ENCODE data around the gene PPP1R15B.

DNA sequence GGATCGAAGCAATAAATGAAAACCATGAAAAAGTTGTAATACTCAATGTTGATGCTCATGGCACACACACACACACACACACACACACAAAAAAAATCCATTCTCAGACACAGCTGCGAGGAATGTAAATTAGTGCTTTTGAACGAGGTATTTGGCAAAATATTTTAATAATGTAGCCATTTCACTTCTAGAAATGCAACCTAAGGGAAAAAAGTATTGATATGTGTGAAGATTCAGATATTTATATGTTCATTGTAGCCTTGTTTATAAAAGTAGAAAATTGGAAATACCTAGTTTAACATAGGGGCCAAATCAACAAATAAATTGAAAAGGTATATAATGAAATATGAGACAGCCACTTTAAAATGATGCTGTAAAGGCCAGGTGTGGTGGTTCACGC lies 55.7 kb downstream of the PPP1R15B start:
- TF ChIP-seq, protein P1, sequence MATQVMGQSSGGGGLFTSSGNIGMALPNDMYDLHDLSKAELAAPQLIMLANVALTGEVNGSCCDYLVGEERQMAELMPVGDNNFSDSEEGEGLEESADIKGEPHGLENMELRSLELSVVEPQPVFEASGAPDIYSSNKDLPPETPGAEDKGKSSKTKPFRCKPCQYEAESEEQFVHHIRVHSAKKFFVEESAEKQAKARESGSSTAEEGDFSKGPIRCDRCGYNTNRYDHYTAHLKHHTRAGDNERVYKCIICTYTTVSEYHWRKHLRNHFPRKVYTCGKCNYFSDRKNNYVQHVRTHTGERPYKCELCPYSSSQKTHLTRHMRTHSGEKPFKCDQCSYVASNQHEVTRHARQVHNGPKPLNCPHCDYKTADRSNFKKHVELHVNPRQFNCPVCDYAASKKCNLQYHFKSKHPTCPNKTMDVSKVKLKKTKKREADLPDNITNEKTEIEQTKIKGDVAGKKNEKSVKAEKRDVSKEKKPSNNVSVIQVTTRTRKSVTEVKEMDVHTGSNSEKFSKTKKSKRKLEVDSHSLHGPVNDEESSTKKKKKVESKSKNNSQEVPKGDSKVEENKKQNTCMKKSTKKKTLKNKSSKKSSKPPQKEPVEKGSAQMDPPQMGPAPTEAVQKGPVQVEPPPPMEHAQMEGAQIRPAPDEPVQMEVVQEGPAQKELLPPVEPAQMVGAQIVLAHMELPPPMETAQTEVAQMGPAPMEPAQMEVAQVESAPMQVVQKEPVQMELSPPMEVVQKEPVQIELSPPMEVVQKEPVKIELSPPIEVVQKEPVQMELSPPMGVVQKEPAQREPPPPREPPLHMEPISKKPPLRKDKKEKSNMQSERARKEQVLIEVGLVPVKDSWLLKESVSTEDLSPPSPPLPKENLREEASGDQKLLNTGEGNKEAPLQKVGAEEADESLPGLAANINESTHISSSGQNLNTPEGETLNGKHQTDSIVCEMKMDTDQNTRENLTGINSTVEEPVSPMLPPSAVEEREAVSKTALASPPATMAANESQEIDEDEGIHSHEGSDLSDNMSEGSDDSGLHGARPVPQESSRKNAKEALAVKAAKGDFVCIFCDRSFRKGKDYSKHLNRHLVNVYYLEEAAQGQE (IDR thresholded peaks at IDR 0.05; ENCODE audit: low read depth), result no peak
- TF ChIP-seq RAD21 (IDR thresholded peaks at IDR 0.05; ENCODE audit: low read depth) (no peak), TEAD4 (IDR thresholded peaks at IDR 0.05) (no peak), EP300 (IDR thresholded peaks at IDR 0.05; ENCODE audit: borderline replicate concordance) (no peak), ZBTB7A (IDR thresholded peaks at IDR 0.05; ENCODE audit: low read depth) (no peak), NFIC (IDR thresholded peaks at IDR 0.05) (no peak)

All from Ishikawa (cell line).